Adrenal gland (tissue), 19 donors: ENCODE measurements around the gene OR8A1. TPM values are rescaled to one million over a fixed set of nuclear protein-coding genes. Genes with fewer than 3 reads are reported as not detected.

ENCODE experiments used
- DNase-seq, 7 donors: peaks; one replicate each; pipeline ENCODE4 v3.0.0-alpha.2; 2019 to 2020
- H3K27ac ChIP-seq, 5 donors: fragments of 200-600 bp; sonication (generic) in 4 of 5; 1 replicate in 3 of 5; 2 replicates in 2 of 5; pipeline versions ENCODE4 v1.5.1 to v1.8.0; 2016 to 2020; ENCODE audit warnings: mild to moderate bottlenecking in 1 of 5
- H3K27me3 ChIP-seq: fragments of 200-600 bp; 2 replicates; pipeline ENCODE4 v1.8.0; 2021
- H3K36me3 ChIP-seq, 2 donors: fragments of 200-600 bp; replicated peaks in 1 of 2; 1 replicate in 1 of 2; 2 replicates in 1 of 2; pipeline versions ENCODE4 v1.5.1 to v1.8.0; 2018 to 2022
- H3K4me1 ChIP-seq, 2 donors: fragments of 200-600 bp; replicated peaks in 1 of 2; 1 replicate in 1 of 2; 2 replicates in 1 of 2; pipeline versions ENCODE4 v1.5.1 to v1.8.0; 2018 to 2021
- H3K4me3 ChIP-seq, 4 donors: fragments of 200-600 bp; sonication (generic) in 3 of 4; one replicate each; pipeline ENCODE4 v1.5.1; 2016 to 2018
- H3K9me3 ChIP-seq, 3 donors: fragments of 200-600 bp; sonication (generic) in 1 of 3; replicated peaks in 1 of 3; 1 replicate in 2 of 3; 2 replicates in 1 of 3; pipeline versions ENCODE4 v1.5.1 to v1.8.0; 2016 to 2021
- CTCF ChIP-seq, 6 experiments: fragments of 450-650 bp in 4 of 6; fragments of 200-600 bp in 2 of 6; sonication (generic) in 1 of 6; IDR thresholded peaks; 1 replicate in 5 of 6; 2 replicates in 1 of 6; pipeline versions ENCODE4 v1.5.1 to v1.8.0; 2016 to 2021; ENCODE audit warnings: antibody characterized with exemption in 6 of 6, mild to moderate bottlenecking in 2 of 6, moderate library complexity in 1 of 6
- POLR2A ChIP-seq, 2 donors: fragments of 450-650 bp; IDR thresholded peaks; one replicate each; pipeline ENCODE4 v1.6.1; 2017; ENCODE audit warnings: antibody characterized with exemption in 2 of 2, mild to moderate bottlenecking in 2 of 2, moderate library complexity in 1 of 2
- WGBS, 4 donors: extraction: QIAGEN DNeasy Blood & Tissue Kit in 2 of 4; methylation state at CpG; one replicate each; pipeline versions ENCODE4 v1.1.5 to v1.1.7; 2013 to 2017; 5-methylcytosine and 5-hydroxymethylcytosine counted together
- intact Hi-C, 2 donors: fragments of 100-400 bp; cut with DNase I; formaldehyde crosslinking; loops; one replicate each; pipeline versions ENCODE4 v1.14.1 to v1.15.0; 2022 to 2023
- long read RNA-seq, 10 donors: library from polyadenylated mRNA in 3 of 10; unstranded in 2 of 10; stranded (forward) in 1 of 10; transcript quantifications; one replicate each; pipeline ENCODE4 v2.0.0 and lab custom pipeline, GENCODE V29; 2021 to 2026
- polyA plus RNA-seq, 3 donors: library from polyadenylated mRNA; stranded (reverse); fragments of 200-250 nt in 2 of 3; fragments of 350-450 nt in 1 of 3; fragmentation: Illumina TruSeq in 1 of 3; extraction: RNeasy Lipid Tissue Mini Kit (QIAGEN cat#74804) in 1 of 3; gene quantifications; one replicate each; pipeline ENCODE4 v1.2.3, GENCODE V29; 2013 to 2014
- total RNA-seq, 9 donors: library from RNA; depleted of rRNA in 4 of 9; stranded (reverse); fragments of >200 nt in 4 of 9; fragments of 120-200 nt in 1 of 9; fragmentation: NEBNext Ultra II Directional in 1 of 9; extraction: Animal tissue kit (Norgen Biotek cat#: 25700) in 1 of 9; gene quantifications; one replicate each; pipeline versions ENCODE4 v1.1.0 to v1.2.4, GENCODE V29; 2013 to 2023
- donor health status: healthy with polysubstance abuse.
- donor health status: Bipolar disorder and iron deficiency.
- donor health status: DM: yes; HTN: yes; CAD: no.
- donor health status: DM: no; HTN: no; CAD: no.
- donor health status: DM: no; HTN: no; CAD: no.
- donor health status: DM: yes; HTN: yes; CAD: no.

OR8A1 gene
- not detected for total RNA-seq
- not detected for polyA plus RNA-seq
- long read RNA-seq, donor 1: 0 reads
- long read RNA-seq, donor 2: 0 reads
- long read RNA-seq, donor 3: 0 reads
- long read RNA-seq, donor 4: 0 reads
- long read RNA-seq, donor 5: 0 reads
- long read RNA-seq, donor 6: 0 reads
- long read RNA-seq, donor 7: 0 reads
- long read RNA-seq, donor 8: 0 reads
- long read RNA-seq, donor 9: 0 reads
- long read RNA-seq, donor 10: 0 reads

GRCh38 chr11:124569697-124570096 is at the start of gene OR8A1:
TSS of gene OR8A1 (plus strand) at chr11:124569997. CDS start at chr11:124570120, 123 bp downstream.
- no peaks in the 10 kb centered on the region for H3K27me3 ChIP-seq
- no peaks in the 10 kb centered on the region for H3K36me3 ChIP-seq
- H3K4me1 ChIP-seq: no peaks in the 10 kb centered on the region
- WGBS, 4 donors: 41 to 79% (median 49%) methylated on average over 4 of the region's 4 CpGs
- no peaks in the 10 kb centered on the region for H3K9me3 ChIP-seq
- intact Hi-C loops: no loop called here
- H3K4me3 ChIP-seq: no peak within 1 kb of the TSS
- no peak within 1 kb of the TSS for H3K27ac ChIP-seq
- TF ChIP-seq CTCF (IDR thresholded peaks at IDR 0.05) (no peak), POLR2A (IDR thresholded peaks at IDR 0.05) (no peak)
- DNase-seq: no peak

GRCh38 chr11:124520550-124520854 is 49.3 kb upstream of the OR8A1 start:
- no peak for TF ChIP-seq CTCF (IDR thresholded peaks at IDR 0.05)
- TF ChIP-seq POLR2A (IDR thresholded peaks at IDR 0.05): no peak
- H3K4me3 ChIP-seq: no peak overlapping the region
- H3K9me3 ChIP-seq: no peaks in the 10 kb centered on the region
- H3K27ac ChIP-seq: no peak overlapping the region
- intact Hi-C loops: no loop called here
- H3K27me3 ChIP-seq: no peaks in the 10 kb centered on the region
- H3K4me1 ChIP-seq: no peaks in the 10 kb centered on the region
- WGBS, 4 donors: 56 to 62% (median 58%) methylated on average over 1 of the region's 1 CpG
- no peak for DNase-seq
- no peaks in the 10 kb centered on the region for H3K36me3 ChIP-seq

DNA sequence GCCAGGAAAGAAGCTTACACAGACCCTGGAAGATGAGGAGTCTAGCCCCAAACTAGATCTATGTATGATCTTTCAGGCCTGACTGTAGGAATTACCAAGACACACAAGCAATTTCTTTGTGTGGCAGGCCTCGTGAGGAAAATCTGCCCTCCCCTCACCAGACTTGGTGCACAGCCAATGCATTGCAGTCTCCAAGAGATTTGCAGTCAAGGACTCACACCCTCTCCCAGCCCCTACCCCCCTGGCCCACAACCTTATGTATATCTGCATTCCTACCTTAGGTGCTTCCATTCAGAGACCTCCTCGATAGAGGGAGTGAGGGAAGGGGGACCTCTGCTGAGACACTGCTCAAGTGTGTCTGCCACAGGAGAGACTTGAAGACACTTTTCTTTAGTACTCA is 36.2 kb upstream of the OR8A1 start:
- no peak overlapping the region for H3K4me3 ChIP-seq
- H3K27ac ChIP-seq: no peak overlapping the region
- H3K9me3 ChIP-seq: peaks cover 0 to 4% (median 0%) of the 10 kb centered on the region in 3 donors
- TF ChIP-seq CTCF (IDR thresholded peaks at IDR 0.05): no peak
- no peak for TF ChIP-seq POLR2A (IDR thresholded peaks at IDR 0.05)
- H3K27me3 ChIP-seq: no peaks in the 10 kb centered on the region
- no peaks in the 10 kb centered on the region for H3K36me3 ChIP-seq
- H3K4me1 ChIP-seq: no peaks in the 10 kb centered on the region
- DNase-seq: no peak
- intact Hi-C loops: no loop called here
- WGBS, 4 donors: 49 to 66% (median 61%) methylated on average over 2 of the region's 2 CpGs

GRCh38 chr11:124534051-124534450 is 35.7 kb upstream of the OR8A1 start:
- intact Hi-C loops: no loop called here
- TF ChIP-seq POLR2A (IDR thresholded peaks at IDR 0.05): no peak
- no peak for TF ChIP-seq CTCF (IDR thresholded peaks at IDR 0.05)
- H3K27ac ChIP-seq: no peak overlapping the region
- 83 to 95% (median 85%) methylated on average over 2 of the region's 2 CpGs for WGBS, 4 donors
- H3K9me3 ChIP-seq: peaks cover 0 to 4% (median 0%) of the 10 kb centered on the region in 3 donors
- no peaks in the 10 kb centered on the region for H3K4me1 ChIP-seq
- H3K27me3 ChIP-seq: no peaks in the 10 kb centered on the region
- H3K36me3 ChIP-seq: no peaks in the 10 kb centered on the region
- no peak for DNase-seq
- H3K4me3 ChIP-seq: no peak overlapping the region
